ENCODE results near the gene PROCR.

GRCh38 chr20:35122756-35123405 is 49.0 kb upstream of the PROCR start:
- TF ChIP-seq BCLAF1 (IDR thresholded peaks at IDR 0.05) (no peak), ZNF24 (IDR thresholded peaks at IDR 0.05) (no peak), CTCF (IDR thresholded peaks at IDR 0.05 in 2 of 3, conservative IDR thresholded peaks at IDR 0.05 in 1 of 3; ENCODE audit: control insufficient read depth in 2 of 3, extremely low read depth in 1 of 3, insufficient read depth in 1 of 3, low read depth in 3 of 3, low read length in 3 of 3) (no peak), SPI1 (IDR thresholded peaks at IDR 0.05; ENCODE audit: borderline replicate concordance, insufficient read depth, low read depth, low read length) (no peak), CHD1 (IDR thresholded peaks at IDR 0.05; ENCODE audit: low read depth, low read length) (no peak), POLR2A (IDR thresholded peaks at IDR 0.05; ENCODE audit: low read depth, low read length) (no peak), NR2F1 (conservative IDR thresholded peaks at IDR 0.05) (no peak), PRDM15 (CRISPR knock-in tag; IDR thresholded peaks at IDR 0.05) (no peak)

All from GM12878 (cell line).